ENCODE data around the gene CDH23.

The CDH23 gene

DNA sequence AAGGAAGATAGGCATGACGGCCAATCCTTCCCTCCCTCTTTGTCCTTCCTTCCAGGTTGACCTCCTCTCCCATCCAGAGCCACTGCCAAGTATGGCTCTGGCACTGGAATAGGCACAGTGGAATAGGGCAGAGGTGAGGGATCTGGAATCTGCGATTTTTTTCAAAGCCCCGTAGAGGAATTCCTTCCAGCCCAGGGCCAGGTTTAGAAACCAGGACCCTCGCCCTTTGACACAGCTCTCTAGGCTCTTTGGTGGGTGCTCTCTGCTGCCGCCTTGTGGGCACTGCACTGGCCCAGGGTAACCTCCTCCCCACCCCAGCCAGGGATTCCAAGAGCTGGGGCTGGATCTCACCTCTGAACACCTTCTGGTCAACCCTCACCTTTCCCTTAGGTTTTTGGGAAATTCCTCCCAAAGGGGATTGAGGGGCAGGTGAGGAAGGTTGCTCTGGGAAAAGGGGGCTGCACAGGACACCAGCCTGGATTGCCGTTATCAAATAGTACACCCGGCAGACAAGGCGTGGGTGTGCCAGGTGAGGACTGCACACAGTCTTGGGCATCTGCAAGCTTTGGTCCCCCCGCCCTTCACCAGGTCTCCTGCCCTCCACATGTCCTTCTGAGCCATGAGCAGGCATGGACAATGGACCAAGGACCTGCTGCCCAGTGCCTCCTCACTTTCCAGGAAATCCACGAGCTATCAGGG lies 300.1 kb downstream of the CDH23 start:
- no peak for DNase-seq

- DNase-seq, result no peak
These were observed 301.4 kb downstream of the CDH23 start for GRCh38 chr10:71697938-71698709.

DNA sequence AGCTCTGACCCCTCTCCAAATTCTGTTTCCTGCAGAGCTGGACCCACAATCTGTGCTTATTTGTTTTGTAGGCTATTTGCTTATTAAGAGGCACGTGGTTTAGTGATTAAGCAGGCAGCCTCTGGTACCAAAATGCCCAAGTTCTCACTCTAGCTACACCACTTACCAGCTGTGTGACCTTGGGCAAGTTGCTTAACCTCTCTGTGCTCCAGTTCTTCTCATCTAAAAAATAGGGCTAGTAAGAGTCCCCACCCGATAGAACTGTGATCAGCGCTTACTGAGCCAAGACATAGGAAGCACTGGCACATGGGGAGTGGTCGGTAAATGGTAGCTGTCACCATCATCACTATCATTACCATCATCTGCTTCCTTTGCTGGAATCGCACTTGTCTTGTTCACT lies 302.0 kb downstream of the CDH23 start:
- DNase-seq, result no peak

DNA sequence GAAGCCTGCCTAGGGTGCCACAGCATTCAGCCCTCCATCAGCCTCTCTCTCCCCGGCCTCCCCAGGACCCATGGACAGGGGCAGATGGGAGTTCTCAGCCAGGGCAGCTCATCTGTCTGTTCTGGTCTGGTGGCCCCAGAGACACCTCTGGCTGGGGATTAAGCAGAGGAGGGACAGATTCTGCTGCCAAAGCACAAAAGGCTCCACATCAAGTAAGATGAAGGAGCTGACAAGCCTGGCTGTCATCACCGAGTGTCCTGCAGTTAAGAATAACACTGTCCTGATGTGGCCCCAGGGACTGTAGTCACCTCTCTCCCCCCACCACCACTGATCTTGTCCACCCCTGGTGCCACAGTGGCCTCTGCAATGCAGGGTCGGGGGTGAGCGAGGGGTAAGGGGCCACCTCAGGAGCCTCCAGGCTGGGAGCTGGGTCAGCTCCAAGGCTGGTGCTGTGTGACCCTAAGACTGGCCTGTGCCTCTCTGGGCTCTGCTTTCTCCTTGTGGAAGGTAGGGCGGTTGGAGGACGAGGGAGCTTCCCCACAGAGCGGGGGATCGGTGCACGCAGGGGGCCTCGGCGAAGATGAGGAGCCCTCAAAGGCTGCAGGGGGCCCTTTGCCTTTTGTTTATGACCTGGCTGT lies 304.1 kb downstream of the CDH23 start:
- no peak for DNase-seq

- DNase-seq, result no peak
These were observed 304.9 kb downstream of the CDH23 start for GRCh38 chr10:71701496-71702132.

- no peak for DNase-seq
These were observed 306.9 kb downstream of the CDH23 start for GRCh38 chr10:71703577-71703976.

- DNase-seq, result no peak
These were observed 308.1 kb downstream of the CDH23 start for GRCh38 chr10:71704816-71705215.

DNA sequence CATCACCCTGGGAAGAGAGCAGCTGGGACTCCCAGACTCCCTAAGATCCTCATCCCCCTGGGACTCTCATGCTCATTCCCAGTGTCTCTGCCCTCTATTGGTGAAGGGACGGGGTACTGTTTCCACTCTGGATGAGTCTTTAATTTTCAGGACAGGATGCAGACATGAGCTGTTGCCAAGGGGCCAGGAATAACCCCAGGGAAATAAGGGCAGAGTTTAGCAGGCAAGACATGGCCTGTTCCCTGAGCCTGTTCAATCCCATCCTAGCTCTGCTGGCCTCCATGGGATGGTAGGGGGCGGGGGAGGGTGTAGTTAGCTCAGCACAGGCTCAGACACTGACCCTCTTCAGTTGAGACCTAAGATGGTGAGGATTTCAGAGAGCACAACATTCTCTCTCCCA lies 308.9 kb downstream of the CDH23 start:
- no peak for DNase-seq

- DNase-seq, result no peak
These were observed 309.7 kb downstream of the CDH23 start for GRCh38 chr10:71706216-71707121.

- DNase-seq, result no peak
These were observed 310.6 kb downstream of the CDH23 start for GRCh38 chr10:71707240-71707789.

DNA sequence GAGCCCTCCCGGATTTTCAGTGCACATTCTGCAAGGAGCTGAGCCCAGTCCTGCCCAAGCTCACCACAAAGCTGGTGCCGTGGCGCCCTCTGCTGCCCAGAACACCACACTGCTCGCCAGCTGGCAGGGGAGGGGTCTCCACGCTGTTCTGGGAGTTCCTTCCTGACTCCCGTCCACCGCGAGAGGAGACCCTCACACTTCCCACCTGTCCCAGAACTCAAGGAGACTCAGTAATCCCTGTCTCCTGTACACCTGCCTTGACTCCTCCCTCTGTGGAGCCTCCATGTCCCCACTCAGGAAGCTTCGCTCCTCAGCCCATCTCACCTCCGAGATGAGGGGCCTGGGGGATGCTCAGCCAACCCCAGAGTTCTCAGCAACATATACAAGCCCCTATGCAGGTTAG lies 311.6 kb downstream of the CDH23 start:
- no peak for DNase-seq

- no peak for DNase-seq
These were observed 312.5 kb downstream of the CDH23 start for GRCh38 chr10:71708897-71709882.

- DNase-seq, result no peak
These were observed 313.8 kb downstream of the CDH23 start for GRCh38 chr10:71710519-71710918.

- DNase-seq, result no peak
These were observed 314.4 kb downstream of the CDH23 start for GRCh38 chr10:71711052-71711623.

DNA sequence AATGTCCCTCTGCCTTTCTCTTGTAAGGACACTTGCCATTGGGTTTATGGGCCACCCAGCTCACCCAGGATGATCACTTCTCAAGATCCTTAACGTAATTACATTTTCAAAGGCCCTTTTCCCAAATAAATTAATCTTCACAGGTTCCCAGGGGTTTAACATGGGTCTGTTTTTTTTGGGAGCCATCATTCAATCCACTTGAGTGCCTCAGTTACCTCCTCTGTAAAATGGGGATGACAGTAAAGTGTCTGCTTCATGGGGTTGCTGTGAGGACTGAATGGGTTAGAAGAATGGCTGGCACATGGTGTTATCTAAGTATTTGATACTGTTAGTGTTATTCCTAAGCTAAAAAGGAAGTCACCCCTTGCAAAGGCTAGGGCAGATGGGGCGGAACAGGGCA lies 315.4 kb downstream of the CDH23 start:
- DNase-seq, result no peak

DNA sequence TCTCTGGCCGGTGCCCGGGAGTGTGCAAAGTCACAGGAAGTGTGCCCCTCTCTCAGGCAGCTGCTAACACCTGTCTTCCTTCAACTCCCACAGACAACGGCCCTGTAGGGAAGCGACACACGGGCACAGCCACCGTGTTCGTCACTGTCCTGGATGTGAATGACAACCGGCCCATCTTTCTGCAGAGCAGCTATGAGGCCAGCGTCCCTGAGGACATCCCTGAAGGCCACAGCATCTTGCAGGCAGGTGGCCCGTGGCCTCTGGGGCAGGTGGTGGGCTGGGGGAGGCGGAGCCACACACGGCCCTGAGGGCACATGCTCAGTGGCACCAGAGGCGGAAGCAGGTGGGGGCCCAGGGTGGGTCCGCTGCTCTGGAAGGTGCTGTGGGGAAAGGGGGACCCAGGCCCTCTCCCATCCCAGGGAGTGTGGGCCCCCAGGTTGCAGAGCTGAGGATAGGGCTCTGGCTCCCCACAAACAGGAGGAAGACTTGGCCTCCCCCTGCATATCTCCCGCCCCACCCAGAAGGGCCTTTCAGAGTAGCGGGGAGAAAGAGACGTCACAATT lies 315.9 kb downstream of the CDH23 start:
- DNase-seq, result no peak

DNA sequence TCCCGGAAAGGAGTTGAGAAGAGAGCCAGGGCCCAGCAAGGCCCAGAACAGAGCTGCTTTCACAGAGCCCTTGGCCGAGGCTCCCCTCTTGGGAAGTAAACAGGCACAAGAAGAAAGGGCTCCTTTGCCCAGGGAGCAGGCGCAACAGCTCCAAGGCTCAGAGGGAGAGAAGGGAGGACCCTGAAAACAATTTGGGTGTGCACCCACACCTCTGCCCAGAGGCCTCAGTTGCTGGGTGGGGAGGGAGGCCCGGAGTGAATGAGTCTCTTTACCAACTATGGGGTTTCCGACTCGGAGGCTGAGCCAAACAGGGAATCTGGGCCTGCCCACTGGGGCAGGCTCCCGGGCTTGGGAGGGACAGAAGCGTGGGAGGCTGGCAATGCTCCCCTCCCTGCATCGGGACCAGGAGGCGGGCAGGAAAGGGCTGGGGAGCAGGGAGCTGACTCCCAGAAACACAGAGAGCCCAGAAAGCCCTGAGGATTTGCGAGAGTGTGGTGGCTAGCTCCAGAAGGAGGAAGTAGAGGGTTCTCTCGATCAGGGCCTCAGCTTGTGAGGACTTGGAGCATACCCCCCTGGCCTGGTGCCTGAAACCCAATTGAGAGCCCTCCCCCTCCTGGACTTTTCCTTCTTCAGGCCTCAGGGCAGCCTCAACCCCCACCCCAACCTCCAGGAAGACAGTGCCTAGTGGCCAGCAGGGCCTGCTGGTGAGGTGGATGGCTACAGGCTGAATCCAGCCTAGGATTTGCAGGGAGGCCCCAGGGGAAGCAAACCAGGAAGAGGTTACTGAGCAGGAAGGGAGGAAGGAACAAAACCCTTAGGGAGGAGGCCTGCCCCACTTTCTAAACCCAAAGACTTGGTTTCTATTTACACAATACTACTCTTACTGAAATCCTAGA lies 316.7 kb downstream of the CDH23 start:
- DNase-seq, result no peak

GRCh38 chr10:71714031-71714410 lies 317.3 kb downstream of the CDH23 start:
- DNase-seq, result no peak

DNA sequence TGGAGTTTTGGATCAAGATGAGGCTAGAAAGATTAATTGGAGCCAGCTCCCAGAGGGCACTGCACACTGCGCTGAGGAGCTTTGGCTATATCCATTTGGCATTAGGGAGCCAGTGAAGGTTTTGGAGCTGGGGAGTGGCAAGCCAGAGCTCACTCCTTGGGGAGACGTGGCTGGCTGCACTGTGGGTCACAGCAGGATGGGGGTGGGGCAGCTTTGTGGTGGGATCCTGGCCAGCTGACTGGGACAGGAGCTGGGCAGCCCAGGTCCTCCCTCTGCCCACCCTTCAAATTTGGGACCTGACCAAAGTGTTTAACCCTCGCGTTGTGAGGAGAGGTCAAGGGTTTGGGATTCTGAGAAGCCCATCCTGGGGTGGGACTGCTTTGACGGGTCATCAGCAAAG lies 317.9 kb downstream of the CDH23 start:
- no peak for DNase-seq

Measured in NCI-H1417 treated with DMSO at 0.1 percent for 48 hours (cell line).